H7 (cell line): ENCODE data around the gene NEURL4. TPM values are rescaled to one million over a fixed set of nuclear protein-coding genes. Genes with fewer than 3 reads are reported as not detected.

Experiments
- DNase-seq: peaks from one replicate; pipeline ENCODE4 v3.0.0; 2012
- H3K27me3 ChIP-seq: 2 replicates; pipeline ENCODE4 v1.6.0; 2011; ENCODE audit warnings: mild to moderate bottlenecking, low read length; ENCODE audit not compliant: control insufficient read depth, insufficient read depth
- H3K36me3 ChIP-seq: replicated peaks from 2 replicates; pipeline ENCODE4 v1.5.1; 2011; ENCODE audit warnings: low read length; ENCODE audit not compliant: control insufficient read depth, insufficient read depth
- H3K4me3 ChIP-seq: 2 replicates; pipeline ENCODE4 v1.5.1; 2011; ENCODE audit warnings: low read depth, mild to moderate bottlenecking, control low read depth, low read length, moderate library complexity; ENCODE audit not compliant: insufficient read depth
- total RNA-seq: library from RNA; depleted of rRNA; stranded (reverse); fragments of >200 nt; shearing (Covaris generic); gene quantifications from 2 replicates; pipeline ENCODE4 v1.2.3, GENCODE V29; 2014

NEURL4 gene
- total RNA-seq, 1 experiment from 2014 or later: 34.1 TPM

DNA sequence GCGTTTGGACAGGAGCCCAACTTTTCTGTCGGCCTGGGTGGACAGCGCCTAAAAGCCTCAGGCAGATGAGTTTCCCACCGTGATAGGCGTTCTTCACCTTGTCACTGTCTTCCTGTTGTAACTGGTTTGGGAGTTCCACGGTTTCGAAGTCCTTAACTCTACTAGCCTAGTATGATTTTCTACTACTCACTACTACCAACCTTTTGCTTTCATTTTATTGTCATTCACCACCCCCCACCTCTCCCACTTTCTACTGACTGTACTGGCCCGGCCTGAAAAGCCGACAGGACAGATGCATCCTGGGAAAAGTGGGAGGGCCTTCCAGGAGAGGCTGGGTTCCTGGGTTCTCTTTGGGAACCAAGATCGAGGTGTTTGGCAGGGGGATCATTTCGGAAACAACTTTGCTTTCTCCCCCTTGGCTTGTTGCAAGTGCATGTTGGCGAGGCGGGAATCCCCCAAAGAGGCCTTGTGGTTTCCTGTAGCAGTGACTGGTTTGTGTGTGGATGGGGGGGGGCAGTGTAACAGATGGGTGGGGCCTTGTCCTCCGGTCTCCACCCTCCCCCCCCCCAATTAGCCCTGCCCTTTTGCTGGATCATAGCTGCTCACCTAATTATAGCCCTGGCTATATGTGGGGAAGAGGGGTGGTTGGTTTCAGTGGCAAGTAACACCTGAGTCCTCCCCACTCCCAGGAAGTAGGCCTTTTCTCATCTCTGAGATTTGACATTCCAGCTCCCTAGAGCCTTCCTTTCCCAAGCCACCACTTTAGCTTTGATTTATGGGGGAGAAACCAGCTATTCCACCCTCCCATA, 20.3 kb downstream of the NEURL4 start:
- peak; percentile 88 for DNase-seq

DNA sequence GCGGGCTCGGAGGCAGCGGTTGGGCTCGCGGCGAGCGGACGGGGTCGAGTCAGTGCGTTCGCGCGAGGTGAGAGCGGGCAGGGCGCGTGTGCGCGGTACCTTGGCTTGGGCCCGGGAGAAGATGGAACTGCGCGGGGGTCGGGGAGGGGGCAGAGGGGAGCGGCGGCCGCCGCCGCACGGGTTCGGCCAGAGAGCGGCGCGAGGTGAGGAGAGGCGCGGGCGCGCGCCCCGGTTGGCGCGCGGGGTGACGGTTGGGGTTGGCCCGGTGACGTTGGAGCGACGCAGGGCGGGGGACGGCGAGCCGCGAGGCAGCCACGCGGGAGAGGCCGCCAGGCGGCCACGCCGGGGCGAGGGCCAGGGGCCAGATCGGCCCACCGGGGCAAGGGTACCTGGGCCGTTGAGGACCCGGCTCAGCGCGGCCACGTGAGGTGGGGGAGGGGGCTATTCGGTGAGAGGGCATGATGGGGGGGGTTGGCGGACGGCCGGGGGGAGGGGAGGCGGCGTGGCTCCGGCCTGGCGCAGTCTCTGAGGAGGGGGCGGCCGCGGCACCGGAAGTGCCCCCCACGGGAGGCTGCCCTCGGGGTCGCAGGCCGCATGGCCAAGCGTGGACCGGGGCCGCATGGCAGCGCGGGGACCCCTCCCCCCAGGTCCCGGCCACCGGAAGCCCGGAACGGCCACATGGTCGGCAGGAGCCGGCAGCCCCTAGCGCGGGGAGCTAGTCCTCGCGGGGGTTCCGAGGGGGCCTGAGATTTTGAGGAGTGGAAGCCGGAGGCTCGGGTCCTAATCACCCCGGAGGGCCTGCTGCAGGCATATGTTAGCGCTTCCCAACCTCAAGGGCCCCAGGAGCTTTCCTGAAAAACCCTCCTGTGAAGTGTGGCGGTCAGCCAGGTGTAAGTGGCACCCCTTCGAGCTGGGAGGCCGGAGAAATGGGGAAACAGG, 21.2 kb downstream of the NEURL4 start:
- peaks cover 31% of the 10 kb centered on the region for H3K36me3 ChIP-seq
- peak; percentile 87 for DNase-seq
- H3K4me3 ChIP-seq: peak overlapping the region; percentile 90
- H3K27me3 ChIP-seq: no peaks in the 10 kb centered on the region

More for the DNA sequence above, 20.3 kb downstream of the NEURL4 start:
- H3K36me3 ChIP-seq: peaks cover 32% of the 10 kb centered on the region
- no peaks in the 10 kb centered on the region for H3K27me3 ChIP-seq
- peak overlapping the region; percentile 90 for H3K4me3 ChIP-seq

- Histone ChIP-seq H3K36me3 (peaks cover 24% of the 10 kb centered on the region), H3K4me3 (peak within 1 kb of the TSS; percentile 90), H3K27me3 (no peaks in the 10 kb centered on the region)
- DNase-seq: peak; percentile 99
Measured at GRCh38 chr17:7306911-7307685, 22.0 kb downstream of the NEURL4 start, which contains the start of gene EIF5A. EIF5A (plus strand) TSS chr17:7307628; CDS start chr17:7309636, 2,008 bp downstream.

- no peak overlapping the region for H3K4me3 ChIP-seq
- peaks cover 2% of the 10 kb centered on the region; the same call in 1 of the 2 replicates for H3K27me3 ChIP-seq
- H3K36me3 ChIP-seq: peaks cover under 1% of the 10 kb centered on the region; the same call in 1 of the 2 replicates
- no peak for DNase-seq
Measured at GRCh38 chr17:7304179-7304578, 25.0 kb downstream of the NEURL4 start.

- DNase-seq: peak; percentile 96
- peaks cover 40% of the 10 kb centered on the region for H3K27me3 ChIP-seq
- H3K4me3 ChIP-seq: no peak overlapping the region; the same call in 1 of the 2 replicates
- no peaks in the 10 kb centered on the region for H3K36me3 ChIP-seq
Measured at GRCh38 chr17:7296189-7296861, 32.8 kb downstream of the NEURL4 start.

DNA sequence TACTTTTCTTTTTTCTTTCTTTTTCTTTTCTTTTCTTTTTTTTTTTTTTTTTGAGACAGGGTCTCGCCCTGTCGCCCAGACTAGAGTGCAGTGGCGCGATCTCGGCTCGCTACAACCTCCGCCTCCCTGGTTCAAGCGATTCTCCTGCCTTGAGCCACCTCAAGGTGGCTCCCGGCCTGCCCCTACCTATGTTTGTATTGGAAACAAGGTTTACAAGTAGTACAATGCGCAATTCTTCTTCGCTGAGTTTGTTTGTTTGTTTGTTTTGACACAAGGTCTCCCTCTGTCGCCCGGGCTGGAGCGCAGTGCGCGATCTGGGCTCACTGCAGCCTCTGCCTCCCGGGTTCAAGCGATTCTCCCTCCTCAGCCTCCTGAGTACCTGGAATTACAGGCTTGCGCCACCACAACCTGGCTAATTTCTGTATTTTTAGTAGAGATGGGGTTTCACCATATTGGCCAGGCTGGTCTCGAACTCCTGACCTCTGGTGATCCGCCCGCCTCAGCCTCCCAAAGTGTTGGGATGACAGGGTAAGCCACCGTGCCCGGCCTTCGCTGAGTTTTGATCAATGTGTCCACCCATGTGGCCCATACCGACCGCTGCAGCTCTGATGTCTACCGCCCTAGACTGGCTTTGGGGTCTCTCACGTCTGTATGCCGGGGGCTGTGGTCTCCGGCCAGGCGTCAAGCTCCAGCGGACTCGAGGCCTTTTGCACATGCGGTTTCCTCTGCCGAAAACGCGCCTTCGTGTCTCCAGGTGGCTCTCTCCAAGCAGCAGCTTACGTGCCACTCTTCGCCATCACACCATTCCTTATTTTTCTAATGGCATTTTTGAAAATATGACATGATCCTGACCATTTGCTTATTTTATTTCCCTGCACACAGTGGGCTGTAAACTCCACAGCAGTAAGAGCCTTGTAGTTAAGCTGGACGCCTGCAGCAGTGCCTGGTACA, 33.6 kb downstream of the NEURL4 start:
- no peaks in the 10 kb centered on the region for H3K36me3 ChIP-seq
- DNase-seq: no peak
- H3K27me3 ChIP-seq: peaks cover 43% of the 10 kb centered on the region
- H3K4me3 ChIP-seq: peak overlapping the region; percentile 53; the same call in 1 of the 2 replicates

GRCh38 chr17:7294614-7295153, 34.5 kb downstream of the NEURL4 start, which contains the start of gene YBX2:
YBX2 (minus strand) TSS chr17:7294639; CDS start chr17:7294500, 139 bp downstream.
- H3K36me3 ChIP-seq: no peaks in the 10 kb centered on the region

DNA sequence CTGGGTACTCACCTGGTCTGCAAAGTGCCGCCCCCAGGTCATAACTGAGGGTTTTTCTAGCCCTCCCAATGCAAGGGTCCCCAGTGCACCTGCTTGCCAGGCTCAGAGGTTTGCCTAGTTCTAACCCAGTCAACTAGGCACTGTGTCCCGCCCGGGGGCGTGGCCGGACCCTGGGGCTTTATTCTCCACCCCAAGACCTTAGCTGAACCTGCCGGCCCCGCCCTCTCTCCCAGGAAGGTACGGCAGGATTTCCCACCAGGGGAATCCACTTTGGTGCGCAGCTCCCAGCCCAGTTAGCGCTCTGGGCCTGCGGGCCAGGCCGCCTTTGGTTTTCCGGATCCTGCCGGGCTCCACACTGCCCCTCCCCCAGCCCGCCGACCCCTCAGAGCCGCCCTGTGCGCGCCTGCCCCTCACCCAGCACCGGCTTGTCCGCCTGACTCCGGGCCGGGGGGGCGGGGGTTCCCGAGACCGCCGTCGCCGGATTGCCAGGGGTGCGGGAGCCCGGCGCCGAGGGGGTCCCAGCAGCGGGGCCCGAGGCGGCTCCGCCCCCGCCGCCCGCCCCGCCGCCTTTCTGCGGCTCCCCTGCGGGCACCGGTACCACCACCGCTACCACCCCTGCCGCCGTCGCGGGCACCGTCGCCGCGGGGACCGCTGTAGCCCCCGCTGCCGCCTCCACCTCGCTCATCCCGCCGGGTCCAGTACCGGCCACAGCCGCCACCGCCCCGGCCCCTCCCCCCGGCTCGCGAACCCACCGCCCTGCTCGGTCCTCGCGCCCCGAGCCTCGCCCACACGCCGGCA, 35.1 kb downstream of the NEURL4 start:
- Histone ChIP-seq H3K27me3 (peaks cover 43% of the 10 kb centered on the region), H3K36me3 (no peaks in the 10 kb centered on the region), H3K4me3 (peak overlapping the region; percentile 41)
- peak; percentile 95 for DNase-seq

More at GRCh38 chr17:7294614-7295153, 34.5 kb downstream of the NEURL4 start, which contains the start of gene YBX2:
- Histone ChIP-seq H3K4me3 (peak within 1 kb of the TSS; percentile 53), H3K27me3 (peaks cover 43% of the 10 kb centered on the region)
- DNase-seq: peak; percentile 100

DNA sequence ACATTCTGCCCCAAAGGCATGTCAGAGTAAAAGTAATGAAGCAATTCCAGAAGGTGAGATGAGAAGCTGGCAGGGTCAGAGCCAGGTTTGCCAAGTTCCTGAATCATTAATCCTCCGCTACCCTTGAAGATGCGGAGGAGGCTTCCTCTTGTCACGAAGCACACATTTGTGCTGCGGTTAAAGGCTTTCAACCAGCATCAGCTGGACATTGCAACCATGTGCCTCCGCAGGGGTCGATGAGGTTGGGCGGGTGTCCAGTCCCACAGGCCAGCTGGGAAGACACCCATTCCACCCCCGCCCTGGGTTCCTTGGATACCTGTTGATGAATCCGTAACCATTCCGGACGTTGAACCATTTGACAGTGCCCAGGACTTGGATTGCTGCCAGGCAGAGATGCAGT, 36.0 kb downstream of the NEURL4 start:
- Histone ChIP-seq H3K36me3 (no peaks in the 10 kb centered on the region; the same call in 1 of the 2 replicates), H3K4me3 (no peak overlapping the region), H3K27me3 (peaks cover 42% of the 10 kb centered on the region)
- peak; percentile 33 for DNase-seq

DNA sequence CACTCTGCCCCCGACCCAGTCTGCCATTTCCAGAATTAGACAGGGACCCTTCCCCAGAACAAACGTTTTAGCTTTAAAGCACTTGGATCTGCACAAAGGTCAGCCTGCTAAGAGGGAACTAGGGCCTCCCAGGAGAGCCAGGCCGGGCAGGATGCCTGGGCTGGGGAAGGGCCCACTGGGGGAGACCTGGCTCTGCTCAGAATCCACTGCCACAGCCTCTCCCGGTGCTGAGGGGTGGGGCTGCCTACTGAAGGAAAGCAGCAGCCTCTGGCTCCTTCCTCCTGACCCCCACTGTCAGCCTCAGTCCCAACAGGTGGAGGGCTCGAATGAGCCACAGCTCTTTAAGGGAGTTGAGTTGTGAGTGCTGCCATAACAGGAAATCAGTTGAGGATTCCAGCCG, 36.4 kb downstream of the NEURL4 start:
- Histone ChIP-seq H3K36me3 (no peaks in the 10 kb centered on the region; the same call in 1 of the 2 replicates), H3K4me3 (no peak overlapping the region), H3K27me3 (peaks cover 40% of the 10 kb centered on the region)
- peak; percentile 47 for DNase-seq

- H3K4me3 ChIP-seq: no peak overlapping the region
Measured at GRCh38 chr17:7292194-7292593, 36.9 kb downstream of the NEURL4 start.

DNA sequence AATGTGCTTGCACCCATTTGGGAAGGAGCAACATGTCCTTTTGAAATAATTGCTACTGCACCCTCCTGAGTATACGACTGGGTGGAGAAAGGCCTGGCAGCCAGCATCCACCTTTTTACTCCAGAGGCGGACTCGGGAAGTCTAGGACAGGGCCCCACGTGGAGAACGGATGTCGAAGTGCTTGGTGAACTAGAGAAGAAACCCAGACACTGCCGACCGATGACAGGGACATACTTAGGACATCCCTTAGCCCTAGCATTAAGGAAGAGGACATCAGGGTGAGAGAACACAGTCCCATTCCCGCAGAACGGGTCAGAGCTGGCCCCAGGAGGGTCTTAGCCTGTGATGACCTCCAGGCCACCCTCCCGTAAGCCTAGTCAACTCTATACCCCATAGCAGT, 38.5 kb downstream of the NEURL4 start:
- no peak overlapping the region for H3K4me3 ChIP-seq
- DNase-seq: no peak
- H3K27me3 ChIP-seq: peaks cover 28% of the 10 kb centered on the region

More at GRCh38 chr17:7292194-7292593, 36.9 kb downstream of the NEURL4 start:
- no peaks in the 10 kb centered on the region; the same call in 1 of the 2 replicates for H3K36me3 ChIP-seq
- peaks cover 40% of the 10 kb centered on the region for H3K27me3 ChIP-seq
- DNase-seq: no peak

More for the DNA sequence above, 38.5 kb downstream of the NEURL4 start:
- H3K36me3 ChIP-seq: no peaks in the 10 kb centered on the region; the same call in 1 of the 2 replicates
